GM21528 (cell line): ENCODE measurements around the gene SLC25A30.
"Not testable (repeated sequence)": the region's sequence is repeated elsewhere in the genome, so short reads cannot be mapped to it uniquely, and the experiment has no call there.

ENCODE experiments used
- ATAC-seq: cut with Tn5 transposase; IDR thresholded peaks from one replicate; pipeline ENCODE4 v1.9.1; 2021; ENCODE audit warnings: mild to moderate bottlenecking, moderate library complexity; ENCODE audit not compliant: unreplicated experiment, low FRiP score

SLC25A30 gene

GRCh38 chr13:45370922-45371406 lies 47.2 kb downstream of the SLC25A30 start:
- no peak for ATAC-seq

DNA sequence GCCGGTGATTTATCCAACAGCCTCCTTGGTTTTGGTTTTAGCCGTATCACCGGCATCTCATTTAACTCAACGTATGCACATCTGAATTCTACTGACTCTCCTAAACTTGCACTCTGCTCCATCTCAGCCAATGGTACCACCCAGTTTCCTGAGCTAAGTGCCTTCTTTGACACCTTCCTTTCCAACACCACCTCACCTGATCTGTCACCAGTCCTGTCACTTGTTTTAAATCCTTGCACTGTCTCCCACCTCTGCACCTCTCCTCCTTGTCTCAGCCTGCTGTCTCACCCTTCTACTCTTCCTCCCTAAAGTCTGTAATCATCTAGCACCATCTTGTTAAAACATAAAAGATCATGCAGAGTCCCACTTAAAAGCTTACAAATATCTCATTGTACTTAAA lies 49.1 kb downstream of the SLC25A30 start:
- ATAC-seq = no peak

DNA sequence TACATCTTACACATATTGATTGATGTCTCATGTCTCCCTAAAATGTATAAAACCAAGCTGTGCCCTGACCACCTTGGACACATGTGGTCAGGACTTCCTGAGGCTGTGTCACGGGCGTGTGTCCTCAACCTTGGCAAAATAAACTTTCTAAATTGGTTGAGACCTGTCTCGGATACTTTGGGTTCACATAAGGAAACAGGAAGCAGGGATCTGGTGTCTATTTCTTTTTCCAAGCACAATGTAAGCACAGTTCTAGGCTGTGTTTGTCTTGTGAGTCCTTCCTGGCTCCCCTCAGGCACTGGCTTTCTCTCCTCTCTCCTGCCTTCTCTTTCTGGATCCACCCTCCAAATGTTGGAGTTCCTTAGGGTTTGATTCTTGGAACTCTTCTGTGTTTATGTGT lies 49.6 kb downstream of the SLC25A30 start:
- no peak for ATAC-seq

DNA sequence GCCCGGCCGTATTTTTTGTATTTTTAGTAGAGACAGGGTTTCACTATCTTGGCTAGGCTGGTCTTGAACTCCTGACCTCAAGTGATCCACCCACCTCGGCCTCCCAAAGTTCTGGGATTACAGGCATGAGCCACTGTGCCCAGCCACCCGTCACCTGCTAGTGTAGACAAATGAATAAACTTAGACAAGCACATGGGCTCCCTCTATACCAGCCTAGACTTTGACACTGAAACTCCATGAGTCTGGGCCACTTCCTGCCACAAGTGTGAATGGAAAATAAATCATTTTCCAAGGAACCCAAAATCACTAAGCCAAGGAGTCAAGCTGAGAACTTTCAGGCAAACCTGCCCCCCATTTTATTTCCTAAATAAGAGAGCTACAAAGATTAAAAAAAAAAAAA lies 50.2 kb downstream of the SLC25A30 start:
- no peak for ATAC-seq

DNA sequence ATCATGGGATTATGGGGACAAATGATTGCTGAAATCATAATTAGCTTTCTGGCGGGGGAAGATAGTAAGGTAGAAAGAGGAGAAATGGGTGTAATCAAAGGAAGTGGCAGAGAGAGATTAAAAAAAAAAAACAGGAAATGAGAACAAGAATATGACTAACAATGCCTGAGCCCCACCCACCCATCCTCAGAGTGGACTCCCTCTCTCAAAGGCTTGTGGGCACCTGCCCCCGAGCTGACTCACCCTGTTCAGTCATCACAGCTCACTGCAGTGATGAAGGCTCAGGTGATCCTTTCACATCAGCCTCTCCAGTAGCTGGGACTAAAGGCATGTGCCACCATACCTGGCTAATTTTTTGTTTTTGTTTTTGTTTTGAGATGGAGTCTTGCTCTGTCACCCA lies 50.8 kb downstream of the SLC25A30 start:
- ATAC-seq = peak; percentile 89

DNA sequence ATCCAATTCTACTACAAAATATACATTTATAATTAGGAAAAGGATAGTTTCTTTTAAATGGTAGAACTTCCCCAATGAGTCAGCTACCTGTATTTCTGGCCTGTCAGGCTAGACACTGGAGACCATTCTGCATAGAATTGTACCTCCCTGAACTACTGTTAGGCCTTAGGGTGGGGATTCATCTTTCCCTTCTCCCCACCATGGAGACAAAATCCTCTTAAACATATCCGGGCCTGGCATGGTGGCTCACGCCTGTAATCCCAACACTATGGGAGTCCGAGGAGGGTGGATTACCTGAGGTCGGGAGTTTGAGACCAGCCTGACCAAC lies 52.7 kb downstream of the SLC25A30 start:
- ATAC-seq = no peak

- ATAC-seq = no peak
Observed at GRCh38 chr13:45364876-45365557, 53.2 kb downstream of the SLC25A30 start.

GRCh38 chr13:45362939-45363338 lies 55.2 kb downstream of the SLC25A30 start:
- no peak for ATAC-seq

DNA sequence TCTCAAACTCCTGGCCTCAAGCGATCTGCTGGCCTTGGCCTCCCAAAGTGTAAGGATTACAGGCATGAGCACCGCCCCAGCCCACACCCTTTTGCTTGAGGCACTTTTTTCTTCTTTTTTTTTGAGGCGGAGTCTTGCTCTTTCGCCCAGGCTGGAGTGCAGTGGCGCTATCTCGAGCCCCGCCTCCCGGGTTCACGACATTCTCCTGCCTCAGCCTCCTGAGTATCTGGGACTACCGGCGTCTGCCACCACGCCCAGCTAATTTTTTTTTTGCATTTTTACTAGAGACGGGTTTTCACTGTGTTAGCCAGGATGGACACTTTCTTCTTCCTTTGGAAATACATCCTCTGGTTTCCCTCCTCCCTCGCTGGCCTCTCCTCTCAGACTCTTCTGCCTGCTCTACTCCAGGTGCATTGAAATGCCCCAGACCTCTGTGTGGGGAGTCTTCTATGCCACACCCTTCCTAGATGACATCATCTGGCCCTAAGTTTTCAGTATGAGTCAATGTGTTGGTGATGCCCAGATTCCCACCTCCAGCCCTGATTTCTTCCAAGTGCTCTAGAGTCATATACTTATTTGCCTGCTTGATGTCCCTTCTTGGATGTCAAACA lies 56.5 kb downstream of the SLC25A30 start:
- ATAC-seq = no peak

GRCh38 chr13:45356966-45357672 lies 61.1 kb downstream of the SLC25A30 start:
- ATAC-seq = no peak

DNA sequence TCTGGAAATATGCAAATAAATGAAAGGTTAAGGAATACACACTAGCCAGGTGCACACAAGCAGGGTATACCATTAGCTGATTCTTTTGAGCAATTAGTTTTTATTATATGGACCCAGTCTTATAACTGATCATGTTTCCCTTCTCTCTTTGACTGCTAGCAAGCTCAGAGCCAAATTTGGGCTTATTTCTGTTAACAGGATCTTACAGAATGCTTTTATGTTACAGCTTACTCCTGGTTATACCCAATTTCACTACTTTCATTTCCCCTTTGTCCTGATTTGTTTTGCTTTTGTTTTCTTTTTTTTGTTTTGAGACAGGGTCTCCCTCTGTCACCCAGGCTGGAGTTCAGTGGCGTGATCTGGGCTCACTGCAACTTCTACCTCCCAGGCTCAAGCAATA lies 64.3 kb downstream of the SLC25A30 start:
- no peak for ATAC-seq

DNA sequence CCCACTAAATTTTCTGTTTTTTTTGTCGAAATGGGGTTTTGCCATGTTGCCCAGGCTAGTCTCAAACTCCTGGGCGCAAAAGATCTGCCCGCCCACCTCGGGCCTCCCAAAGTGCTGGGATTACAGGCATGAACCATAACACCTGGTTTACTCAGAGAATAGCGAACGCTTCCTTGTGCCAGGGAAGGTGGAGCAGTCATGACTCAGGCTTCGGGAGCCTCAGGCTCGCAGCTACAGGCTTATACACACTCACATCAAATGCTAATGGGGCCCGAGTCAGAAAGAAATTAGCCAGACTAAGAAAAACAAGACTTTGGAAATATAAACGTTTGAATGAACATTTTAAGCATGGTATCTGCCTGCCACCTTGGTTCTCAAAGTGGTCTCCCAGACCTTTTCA lies 66.1 kb downstream of the SLC25A30 start:
- ATAC-seq = no peak

- no peak for ATAC-seq
Observed at GRCh38 chr13:45350152-45350551, 68.0 kb downstream of the SLC25A30 start.

- no peak for ATAC-seq
Observed at GRCh38 chr13:45349438-45349837, 68.7 kb downstream of the SLC25A30 start.

- not testable (repeated sequence) for ATAC-seq
Observed at GRCh38 chr13:45344064-45344463, 74.1 kb downstream of the SLC25A30 start.
